A204.1 (cell line): ENCODE data around the gene UACA.
"Not testable (repeated sequence)": the region's sequence is repeated elsewhere in the genome, so short reads cannot be mapped to it uniquely, and the experiment has no call there.

Experiments used
- FAIRE-seq: peaks from 2 replicates; lab custom pipeline; 2012; peaks lifted over from hg19 to GRCh38; lab: Jason Lieb, UNC

Gene UACA

GRCh38 chr15:70752193-70752635 lies 11.1 kb downstream of the UACA start:
- FAIRE-seq, result no peak

- no peak for FAIRE-seq
These were observed 13.0 kb downstream of the UACA start for GRCh38 chr15:70750203-70750869.

GRCh38 chr15:70748281-70748747 lies 15.0 kb downstream of the UACA start:
- FAIRE-seq, result no peak

- FAIRE-seq, result not testable (repeated sequence)
These were observed 16.8 kb downstream of the UACA start for GRCh38 chr15:70746598-70746997.

- FAIRE-seq, result no peak
These were observed 20.4 kb downstream of the UACA start for GRCh38 chr15:70742928-70743327.

- FAIRE-seq, result no peak
These were observed 21.6 kb downstream of the UACA start for GRCh38 chr15:70741677-70742293.

GRCh38 chr15:70741107-70741531 lies 22.2 kb downstream of the UACA start:
- no peak for FAIRE-seq

- not testable (repeated sequence) for FAIRE-seq
These were observed 28.3 kb downstream of the UACA start for GRCh38 chr15:70735040-70735439.

- FAIRE-seq, result no peak
These were observed 34.2 kb downstream of the UACA start for GRCh38 chr15:70729164-70729563.

- no peak for FAIRE-seq
These were observed 36.6 kb downstream of the UACA start for GRCh38 chr15:70726753-70727152.

GRCh38 chr15:70723927-70724326 lies 39.4 kb downstream of the UACA start:
- no peak for FAIRE-seq

GRCh38 chr15:70723122-70723422 lies 40.3 kb downstream of the UACA start:
- FAIRE-seq, result no peak

GRCh38 chr15:70722266-70723121 lies 40.9 kb downstream of the UACA start:
- FAIRE-seq, result peak; percentile 99

- FAIRE-seq, result no peak
These were observed 42.9 kb downstream of the UACA start for GRCh38 chr15:70720228-70721016.

GRCh38 chr15:70717237-70717793 lies 46.0 kb downstream of the UACA start:
- FAIRE-seq, result no peak

DNA sequence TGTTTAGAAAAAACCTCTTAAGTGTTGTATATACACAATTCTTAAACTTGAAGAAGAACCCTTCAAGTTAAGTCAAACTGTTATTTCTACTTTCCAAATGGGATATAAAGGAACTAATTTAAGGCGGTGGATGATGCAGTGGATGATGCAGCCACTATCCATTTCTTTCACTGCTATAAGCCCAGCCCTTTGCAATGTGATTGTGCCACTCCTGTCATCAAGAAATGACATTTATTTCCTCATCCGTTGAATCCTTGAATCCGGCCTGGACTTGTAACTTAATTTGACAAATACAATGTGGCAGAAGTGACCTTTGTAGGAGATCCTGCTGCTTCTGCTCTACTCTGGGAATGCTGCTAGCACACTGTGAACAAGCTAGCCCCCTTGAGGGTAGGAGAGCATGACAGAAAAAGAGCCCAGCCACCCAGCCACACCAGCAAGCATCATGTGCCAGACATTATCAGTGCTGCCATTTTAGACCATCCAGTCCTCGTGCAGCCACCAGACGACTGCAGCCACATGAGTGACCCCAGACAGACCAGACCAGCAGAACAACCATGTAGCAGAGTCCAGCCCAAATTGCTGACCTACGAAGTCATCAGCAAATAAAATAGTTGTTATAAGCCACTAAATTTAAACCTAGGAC lies 47.4 kb downstream of the UACA start:
- no peak for FAIRE-seq

DNA sequence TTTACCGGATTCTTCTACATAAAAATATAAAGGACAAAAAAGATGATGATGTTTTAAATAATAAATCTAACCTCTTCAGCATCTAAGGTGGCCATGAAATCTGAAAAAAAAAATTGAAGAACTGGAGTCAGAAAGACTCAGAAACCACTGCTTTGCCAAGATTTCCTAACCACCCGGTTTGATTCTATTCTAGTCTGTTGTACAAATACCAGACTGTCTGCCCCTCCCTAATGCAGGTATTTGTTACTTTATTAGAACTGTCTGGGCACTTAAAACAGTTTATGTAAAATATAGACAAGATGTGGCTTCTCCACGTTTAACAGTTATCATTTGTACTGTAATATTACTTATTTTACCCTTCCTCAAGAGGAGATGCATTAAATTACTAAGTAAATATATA lies 48.8 kb downstream of the UACA start:
- FAIRE-seq, result no peak

- FAIRE-seq, result no peak
These were observed 49.3 kb downstream of the UACA start for GRCh38 chr15:70714015-70714414.

DNA sequence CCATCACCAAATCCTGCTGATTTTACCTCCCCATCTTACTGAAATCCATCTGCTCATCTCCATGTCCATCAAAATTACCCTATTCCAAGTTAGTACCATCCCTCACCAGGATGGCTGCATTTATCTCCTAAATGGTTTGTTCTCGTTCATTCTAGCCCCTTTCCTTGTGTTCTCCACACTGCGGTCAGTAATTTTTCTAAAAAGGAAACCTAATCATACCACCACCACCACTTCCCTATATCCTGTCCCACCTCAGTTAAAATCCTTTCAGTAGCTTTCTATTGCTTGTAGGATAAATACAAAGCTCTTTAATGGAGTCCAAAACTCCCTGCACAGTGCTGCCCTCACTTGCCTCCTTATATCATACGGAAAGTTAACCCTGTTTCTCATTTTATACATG lies 51.1 kb downstream of the UACA start:
- FAIRE-seq, result no peak

- no peak for FAIRE-seq
These were observed 52.6 kb downstream of the UACA start for GRCh38 chr15:70710714-70711113.

GRCh38 chr15:70708839-70709238 lies 54.5 kb downstream of the UACA start:
- FAIRE-seq, result no peak
